ENCODE results near the gene SPEM3.
"Not testable (repeated sequence)": the region's sequence is repeated elsewhere in the genome, so short reads cannot be mapped to it uniquely, and the experiment has no call there.

The SPEM3 gene

GRCh38 chr17:7475764-7476422 is 47.2 kb downstream of the SPEM3 start:
- DNase-seq: no peak

- no peak for DNase-seq
Measured at GRCh38 chr17:7476494-7476893, 47.8 kb downstream of the SPEM3 start.

- no peak for DNase-seq
Measured at GRCh38 chr17:7476951-7477350, 48.3 kb downstream of the SPEM3 start.

GRCh38 chr17:7477392-7478275 is 49.0 kb downstream of the SPEM3 start:
- no peak for DNase-seq

GRCh38 chr17:7478276-7479212 is 49.9 kb downstream of the SPEM3 start:
- no peak for DNase-seq

- no peak for DNase-seq
Measured at GRCh38 chr17:7479213-7480088, 50.8 kb downstream of the SPEM3 start, which contains the start of gene ZBTB4. Gene ZBTB4 (minus strand): TSS chr17:7479631. CDS start chr17:7466801, 12,830 bp downstream.

GRCh38 chr17:7480089-7480384 is 51.4 kb downstream of the SPEM3 start:
- no peak for DNase-seq

GRCh38 chr17:7481275-7481674 is 52.6 kb downstream of the SPEM3 start, which contains the start of gene SLC35G6:
Gene SLC35G6 (plus strand): TSS chr17:7481446. CDS start chr17:7481517, 71 bp downstream.
- not testable (repeated sequence) for DNase-seq

GRCh38 chr17:7481842-7482741 is 53.4 kb downstream of the SPEM3 start:
- not testable (repeated sequence) for DNase-seq
